LNCAP (cell line): Measurements from ENCODE around the gene C6orf141.

Experiments used
- CTCF ChIP-seq: fragments of 450-650 bp; IDR thresholded peaks from 2 replicates; pipeline ENCODE4 v1.5.1; 2017; ENCODE audit warnings: mild to moderate bottlenecking

Gene C6orf141

GRCh38 chr6:49564552-49564951 is 14.1 kb downstream of the C6orf141 start:
- TF ChIP-seq CTCF, result no peak

GRCh38 chr6:49565261-49565660 is 14.8 kb downstream of the C6orf141 start:
- no peak for TF ChIP-seq CTCF

- TF ChIP-seq CTCF, result no peak
These were observed 15.4 kb downstream of the C6orf141 start for GRCh38 chr6:49565855-49566254.

- 0 out of 2 replicates have a peak, but pooled peaks have one; percentile 30 for TF ChIP-seq CTCF
These were observed 20.1 kb downstream of the C6orf141 start for GRCh38 chr6:49570474-49571079.

GRCh38 chr6:49576618-49577017 is 26.1 kb downstream of the C6orf141 start:
- no peak for TF ChIP-seq CTCF

- TF ChIP-seq CTCF, result no peak
These were observed 29.2 kb downstream of the C6orf141 start for GRCh38 chr6:49579649-49580048.

GRCh38 chr6:49582529-49582928 is 32.1 kb downstream of the C6orf141 start:
- TF ChIP-seq CTCF, result no peak
